Osteocyte (in vitro differentiated cells): Measurements from ENCODE around the gene BARHL1. TPM values are rescaled to one million over a fixed set of nuclear protein-coding genes. Genes with fewer than 3 reads are reported as not detected.

Experiments used
- DNase-seq: peaks from one replicate; pipeline ENCODE4 v3.0.0; 2021; ENCODE audit warnings: mixed read lengths; ENCODE audit not compliant: unreplicated experiment; ENCODE audit errors: extremely low spot score
- H3K27ac Mint-ChIP-seq: one replicate; pipeline ENCODE4 v1.8.0; 2021; ENCODE audit warnings: mild to moderate bottlenecking, mixed read lengths; ENCODE audit not compliant: unreplicated experiment
- H3K27me3 Mint-ChIP-seq: one replicate; pipeline ENCODE4 v1.8.0; 2021; ENCODE audit warnings: mixed read lengths; ENCODE audit not compliant: unreplicated experiment
- H3K36me3 Mint-ChIP-seq: one replicate; pipeline ENCODE4 v1.8.0; 2021; ENCODE audit warnings: mixed read lengths; ENCODE audit not compliant: unreplicated experiment
- H3K4me1 Mint-ChIP-seq: one replicate; pipeline ENCODE4 v1.8.0; 2021; ENCODE audit warnings: mixed read lengths; ENCODE audit not compliant: unreplicated experiment
- H3K4me3 Mint-ChIP-seq: one replicate; pipeline ENCODE4 v1.8.0; 2021; ENCODE audit warnings: mild to moderate bottlenecking, moderate library complexity, mixed read lengths; ENCODE audit not compliant: unreplicated experiment
- H3K9me3 Mint-ChIP-seq: one replicate; pipeline ENCODE4 v1.8.0; 2021; ENCODE audit warnings: mixed read lengths; ENCODE audit not compliant: unreplicated experiment
- total RNA-seq: library from RNA; stranded (reverse); gene quantifications from 2 replicates; pipeline ENCODE4 v1.2.1, GENCODE V29; 2021
- TF ChIP-seq, protein P1 (sequence below): fragments of 200-600 bp; sonication (generic); IDR thresholded peaks from 2 replicates; pipeline ENCODE4 v1.5.0; 2021; ENCODE audit warnings: antibody characterized with exemption, mild to moderate bottlenecking, moderate library complexity

The BARHL1 gene
- total RNA-seq, 1 donor from 2014 or later, result not detected

DNA sequence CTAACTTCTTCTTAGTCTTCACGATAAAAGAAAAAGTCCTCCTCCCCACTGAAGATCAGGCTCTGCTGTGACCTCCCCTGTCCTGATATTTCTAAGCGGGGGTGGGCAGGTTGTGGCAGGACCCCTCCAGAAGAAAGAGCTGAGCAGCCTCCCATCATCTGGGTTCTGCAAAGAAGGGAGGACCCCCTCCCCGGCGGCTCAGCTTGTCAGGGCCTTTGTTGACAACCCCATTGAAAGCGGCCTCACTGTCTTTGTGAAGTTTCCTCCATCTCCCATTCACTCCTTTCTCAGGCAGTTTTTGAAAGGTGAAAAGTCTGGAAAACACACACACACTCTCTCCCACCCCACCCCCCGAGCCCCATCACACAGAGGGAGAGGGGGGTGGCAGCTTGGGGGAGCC is 26.2 kb upstream of the BARHL1 start:
- Mint-ChIP-seq H3K4me1 (peaks cover 7% of the 10 kb centered on the region), H3K36me3 (no peaks in the 10 kb centered on the region), H3K4me3 (no peak overlapping the region), H3K27me3 (peaks cover 39% of the 10 kb centered on the region), H3K27ac (no peak overlapping the region), H3K9me3 (peaks cover 4% of the 10 kb centered on the region)
- TF ChIP-seq, protein P1, sequence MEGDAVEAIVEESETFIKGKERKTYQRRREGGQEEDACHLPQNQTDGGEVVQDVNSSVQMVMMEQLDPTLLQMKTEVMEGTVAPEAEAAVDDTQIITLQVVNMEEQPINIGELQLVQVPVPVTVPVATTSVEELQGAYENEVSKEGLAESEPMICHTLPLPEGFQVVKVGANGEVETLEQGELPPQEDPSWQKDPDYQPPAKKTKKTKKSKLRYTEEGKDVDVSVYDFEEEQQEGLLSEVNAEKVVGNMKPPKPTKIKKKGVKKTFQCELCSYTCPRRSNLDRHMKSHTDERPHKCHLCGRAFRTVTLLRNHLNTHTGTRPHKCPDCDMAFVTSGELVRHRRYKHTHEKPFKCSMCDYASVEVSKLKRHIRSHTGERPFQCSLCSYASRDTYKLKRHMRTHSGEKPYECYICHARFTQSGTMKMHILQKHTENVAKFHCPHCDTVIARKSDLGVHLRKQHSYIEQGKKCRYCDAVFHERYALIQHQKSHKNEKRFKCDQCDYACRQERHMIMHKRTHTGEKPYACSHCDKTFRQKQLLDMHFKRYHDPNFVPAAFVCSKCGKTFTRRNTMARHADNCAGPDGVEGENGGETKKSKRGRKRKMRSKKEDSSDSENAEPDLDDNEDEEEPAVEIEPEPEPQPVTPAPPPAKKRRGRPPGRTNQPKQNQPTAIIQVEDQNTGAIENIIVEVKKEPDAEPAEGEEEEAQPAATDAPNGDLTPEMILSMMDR, result no peak
- DNase-seq, result no peak

DNA sequence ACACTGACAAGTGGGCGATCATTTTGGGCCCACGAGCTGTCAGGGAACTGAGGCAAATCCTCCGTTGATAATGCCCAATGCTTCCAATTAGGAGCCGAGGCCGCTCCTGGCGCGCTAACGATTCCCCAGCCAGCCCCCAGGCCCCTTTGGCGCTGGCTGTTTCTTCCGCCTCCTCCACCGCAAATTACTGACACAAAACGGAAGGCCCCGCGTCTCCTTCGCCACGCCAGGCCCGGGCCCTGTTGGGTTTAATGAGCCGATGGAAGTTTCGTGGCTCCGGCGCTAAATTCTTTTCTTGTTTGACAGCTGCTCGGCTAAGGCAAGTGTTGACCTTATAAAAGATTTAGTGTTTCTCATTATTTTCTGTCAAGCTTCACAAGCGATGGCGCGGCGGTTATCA is 25.7 kb upstream of the BARHL1 start:
- DNase-seq, result no peak
- H3K27ac Mint-ChIP-seq, result no peak overlapping the region
- peaks cover 7% of the 10 kb centered on the region for H3K4me1 Mint-ChIP-seq
- TF ChIP-seq, protein P1, result no peak
- H3K36me3 Mint-ChIP-seq, result no peaks in the 10 kb centered on the region
- no peak overlapping the region for H3K4me3 Mint-ChIP-seq
- peaks cover 4% of the 10 kb centered on the region for H3K9me3 Mint-ChIP-seq
- H3K27me3 Mint-ChIP-seq, result peaks cover 40% of the 10 kb centered on the region

DNA sequence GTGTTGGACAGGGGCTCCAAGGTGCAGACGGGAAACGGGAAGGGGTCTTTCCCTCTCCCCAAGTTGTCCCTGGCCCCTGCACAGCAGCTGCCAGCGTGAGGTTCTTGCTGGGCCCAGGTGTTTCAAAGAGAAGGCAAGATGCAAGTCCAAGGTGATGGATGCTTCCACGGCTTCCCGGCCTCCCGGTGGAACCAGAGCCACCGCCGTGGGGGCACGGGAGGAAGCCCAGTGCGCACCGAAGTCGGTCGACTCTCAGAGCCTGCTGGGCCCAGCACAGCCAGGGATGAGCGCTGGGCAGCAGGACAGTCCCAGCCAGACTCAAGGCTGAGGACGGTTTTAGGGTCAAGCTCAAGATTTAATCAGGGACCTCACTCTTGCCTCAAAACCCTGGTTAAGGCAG is 25.2 kb upstream of the BARHL1 start:
- H3K9me3 Mint-ChIP-seq, result peaks cover 4% of the 10 kb centered on the region
- no peak overlapping the region for H3K27ac Mint-ChIP-seq
- no peak for DNase-seq
- no peak overlapping the region for H3K4me3 Mint-ChIP-seq
- peaks cover 44% of the 10 kb centered on the region for H3K27me3 Mint-ChIP-seq
- H3K4me1 Mint-ChIP-seq, result peaks cover 8% of the 10 kb centered on the region
- no peaks in the 10 kb centered on the region for H3K36me3 Mint-ChIP-seq
- TF ChIP-seq, protein P1, result no peak

DNA sequence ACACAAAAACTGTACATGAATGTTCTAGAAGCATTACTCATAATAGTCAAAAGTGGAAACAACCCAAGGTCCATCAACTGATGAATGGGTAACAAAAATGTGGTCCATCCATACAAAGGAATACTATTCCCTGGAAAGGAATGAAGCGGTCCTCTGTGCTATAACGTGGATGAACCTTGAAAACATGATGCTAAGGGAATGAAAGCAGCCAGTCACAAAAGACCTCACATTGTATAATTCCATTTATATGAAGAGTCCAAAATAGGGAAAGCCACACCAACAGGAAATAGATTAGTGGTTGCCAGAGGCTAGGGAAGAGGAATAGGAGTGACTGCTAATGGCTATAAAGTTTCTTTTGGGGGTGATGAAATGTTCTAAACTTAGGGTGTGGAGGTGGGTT is 22.7 kb upstream of the BARHL1 start:
- TF ChIP-seq, protein P1, result no peak
- H3K27ac Mint-ChIP-seq, result no peak overlapping the region
- no peaks in the 10 kb centered on the region for H3K36me3 Mint-ChIP-seq
- H3K9me3 Mint-ChIP-seq, result peaks cover 4% of the 10 kb centered on the region
- H3K4me1 Mint-ChIP-seq, result peaks cover 10% of the 10 kb centered on the region
- H3K4me3 Mint-ChIP-seq, result no peak overlapping the region
- DNase-seq, result no peak
- H3K27me3 Mint-ChIP-seq, result peaks cover 56% of the 10 kb centered on the region

DNA sequence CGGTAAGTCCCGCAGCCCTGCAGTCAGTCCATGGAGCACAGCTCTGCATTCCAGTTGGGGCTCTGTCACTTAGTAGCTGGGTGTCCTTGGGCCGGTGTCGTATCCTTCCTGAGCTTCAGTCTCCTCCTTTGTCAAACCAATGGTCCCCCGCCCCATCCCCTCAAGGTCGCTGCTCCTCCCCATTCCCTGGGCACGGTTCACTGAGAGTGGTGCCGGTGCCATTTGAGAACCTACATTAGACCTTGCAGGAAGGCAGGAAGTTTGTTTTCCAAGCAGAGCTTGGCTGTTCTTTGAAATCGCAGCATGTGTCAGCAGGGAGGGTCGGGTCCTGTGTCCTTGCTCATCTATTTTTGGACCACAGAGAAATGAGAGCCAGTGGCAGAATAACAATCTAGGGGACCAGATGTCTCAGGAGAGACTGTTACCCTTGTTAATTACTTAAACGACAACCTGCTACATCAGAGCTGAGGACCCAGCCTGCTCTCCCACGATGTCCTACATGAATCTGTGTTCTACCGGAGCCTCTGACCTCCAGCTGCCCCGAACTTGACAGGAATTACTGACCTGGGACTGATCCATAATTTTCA is 21.7 kb upstream of the BARHL1 start:
- Mint-ChIP-seq H3K27ac (no peak overlapping the region), H3K36me3 (no peaks in the 10 kb centered on the region), H3K4me3 (no peak overlapping the region), H3K27me3 (peaks cover 57% of the 10 kb centered on the region), H3K4me1 (peaks cover 10% of the 10 kb centered on the region), H3K9me3 (peaks cover 4% of the 10 kb centered on the region)
- no peak for DNase-seq
- TF ChIP-seq, protein P1, result no peak
